GM18868 (cell line): ENCODE measurements around the gene SOX13.
"Not testable (repeated sequence)": the region's sequence is repeated elsewhere in the genome, so short reads cannot be mapped to it uniquely, and the experiment has no call there.

Experiments used
- ATAC-seq: cut with Tn5 transposase; IDR thresholded peaks from one replicate; pipeline ENCODE4 v1.9.1; 2021; ENCODE audit warnings: mild to moderate bottlenecking, moderate library complexity; ENCODE audit not compliant: unreplicated experiment

The SOX13 gene

DNA sequence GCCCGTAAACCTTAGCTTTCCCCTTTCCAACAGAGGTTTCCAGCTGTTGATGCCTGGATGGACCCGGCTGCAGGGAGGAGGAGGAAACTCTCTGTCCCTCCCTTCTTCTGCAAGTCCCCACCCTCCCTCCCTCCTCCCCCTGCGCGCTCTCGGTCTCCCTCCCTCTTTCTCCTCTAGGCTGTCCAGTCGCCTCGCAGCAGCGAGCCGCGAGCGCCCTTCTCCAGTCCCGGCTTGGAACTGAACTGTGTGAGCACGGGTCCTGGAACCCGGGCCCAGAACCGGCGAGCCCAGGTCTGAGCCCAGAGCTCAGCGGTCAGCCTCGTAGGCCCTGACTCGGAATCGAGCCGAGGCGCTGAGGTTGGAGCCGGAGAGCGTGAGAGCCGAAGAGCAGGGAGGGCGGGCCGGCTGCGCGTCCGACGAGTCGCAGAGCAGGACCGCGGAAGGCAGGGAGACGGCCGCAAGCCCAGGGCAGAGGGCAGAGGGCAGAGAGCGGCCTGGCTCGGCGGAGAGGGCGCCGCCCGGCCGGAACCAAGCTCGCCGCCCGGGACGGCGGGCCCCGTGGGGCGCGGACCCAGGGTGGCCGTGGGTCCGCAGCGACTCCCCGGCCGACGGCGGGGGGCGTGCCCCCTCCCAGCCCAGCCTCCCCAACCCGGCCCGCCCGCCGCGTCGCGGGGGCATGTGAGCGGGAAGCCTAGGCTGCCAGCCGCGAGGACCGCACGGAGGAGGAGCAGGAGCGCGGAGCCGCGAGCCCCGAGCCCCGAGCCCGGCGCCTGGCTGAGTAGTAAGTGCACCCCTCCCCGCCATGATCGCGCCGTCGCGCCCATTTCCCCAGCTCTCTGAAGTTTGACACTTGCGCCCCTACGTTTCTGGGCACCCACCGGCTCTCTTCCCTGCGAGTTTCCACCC is at the start of gene SOX13:
TSS of gene SOX13 (plus strand) at position 185 of the 906 bp plus-strand sequence. CDS start 39,801 bp downstream, outside the sequence.
- no peak for ATAC-seq

DNA sequence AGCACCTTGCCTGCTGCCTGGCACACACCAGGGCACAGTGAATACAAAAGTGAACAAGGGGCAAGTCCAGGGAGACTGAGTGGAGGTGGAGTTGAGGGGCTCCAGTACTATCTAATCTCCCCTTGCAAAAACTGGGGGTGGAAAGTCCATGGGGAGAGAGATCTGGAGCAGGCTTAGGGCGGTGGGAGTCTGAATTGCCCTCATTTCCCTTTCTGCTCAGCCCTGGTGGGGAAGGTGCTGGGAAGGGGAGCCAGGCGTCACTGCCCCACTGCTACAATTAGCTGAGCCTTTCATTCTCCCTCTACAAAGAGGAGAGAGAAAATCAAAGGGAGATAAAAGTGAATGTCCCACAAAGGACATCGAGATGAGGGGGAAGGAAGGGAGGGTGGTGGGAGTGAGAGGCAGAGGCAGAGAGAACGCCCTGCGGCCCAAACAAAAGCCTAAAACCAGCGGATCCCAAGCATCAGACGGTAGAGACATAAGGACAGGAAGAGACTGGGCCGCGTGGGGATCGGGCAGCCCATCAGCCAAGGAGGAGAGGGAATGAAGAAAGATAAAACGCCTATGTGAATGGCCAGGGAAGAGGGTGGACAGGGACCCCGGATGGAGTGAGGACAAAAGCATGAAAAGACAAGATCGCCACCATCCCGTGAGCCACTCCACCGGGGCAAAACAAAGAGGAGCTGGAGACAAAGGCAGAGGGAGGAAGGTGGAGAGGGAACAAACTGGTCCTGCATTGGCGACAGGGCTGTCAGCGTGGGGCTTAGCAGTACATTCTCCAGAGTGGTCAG is 46.8 kb upstream of the SOX13 start:
- ATAC-seq: no peak

GRCh38 chr1:204027446-204027845 is 45.5 kb upstream of the SOX13 start:
- no peak for ATAC-seq

DNA sequence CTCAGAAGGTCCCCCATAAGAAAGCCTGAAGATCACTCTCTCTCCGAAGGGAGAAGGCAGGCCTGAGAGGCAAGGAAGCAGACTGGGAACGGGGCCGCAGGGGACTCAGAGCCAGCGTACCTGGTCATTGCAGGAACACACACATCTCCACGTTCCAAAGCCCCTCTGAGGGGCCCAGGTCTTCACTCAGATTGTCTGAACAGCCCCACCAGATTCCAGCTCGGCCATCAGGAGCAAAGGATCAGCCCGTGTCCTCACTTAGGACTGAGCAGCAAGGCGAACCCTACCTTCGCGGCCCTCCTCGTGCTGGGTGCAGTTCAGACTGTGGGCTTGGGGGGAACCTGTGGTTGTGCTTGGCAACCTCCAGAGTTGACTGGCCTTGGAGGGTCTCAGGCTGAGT is 43.9 kb upstream of the SOX13 start:
- no peak for ATAC-seq

DNA sequence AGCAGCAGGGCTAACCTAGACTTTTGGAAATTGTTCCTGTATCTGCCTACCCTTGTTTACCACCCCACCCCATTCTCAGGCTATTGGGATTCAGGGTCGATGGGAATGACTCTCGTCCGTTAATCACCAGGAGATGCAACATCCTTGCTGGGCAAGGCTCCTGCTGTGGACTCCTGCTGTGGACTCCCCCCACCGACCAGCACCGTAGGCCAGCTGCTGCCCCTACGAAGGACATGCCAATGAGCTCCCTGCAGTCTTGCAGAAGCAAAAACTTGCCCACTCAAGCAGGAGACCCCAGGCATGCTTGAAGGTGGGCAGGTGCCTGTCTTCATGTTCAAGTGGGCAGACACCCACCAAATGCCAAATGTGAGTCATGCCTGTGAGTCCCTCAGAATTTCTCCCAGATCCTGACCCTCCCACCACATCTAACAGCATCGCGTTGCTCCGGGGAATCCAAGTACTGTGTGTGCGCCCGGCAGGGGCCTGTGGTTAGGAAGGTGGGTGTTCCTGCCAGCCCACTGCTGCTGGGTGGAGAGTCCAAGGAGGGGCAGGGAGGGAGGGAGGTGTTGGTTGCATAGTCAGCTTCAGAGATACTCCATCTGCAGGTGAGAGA is 41.7 kb upstream of the SOX13 start:
- no peak for ATAC-seq

GRCh38 chr1:204032642-204033235 is 40.2 kb upstream of the SOX13 start:
- ATAC-seq: no peak

DNA sequence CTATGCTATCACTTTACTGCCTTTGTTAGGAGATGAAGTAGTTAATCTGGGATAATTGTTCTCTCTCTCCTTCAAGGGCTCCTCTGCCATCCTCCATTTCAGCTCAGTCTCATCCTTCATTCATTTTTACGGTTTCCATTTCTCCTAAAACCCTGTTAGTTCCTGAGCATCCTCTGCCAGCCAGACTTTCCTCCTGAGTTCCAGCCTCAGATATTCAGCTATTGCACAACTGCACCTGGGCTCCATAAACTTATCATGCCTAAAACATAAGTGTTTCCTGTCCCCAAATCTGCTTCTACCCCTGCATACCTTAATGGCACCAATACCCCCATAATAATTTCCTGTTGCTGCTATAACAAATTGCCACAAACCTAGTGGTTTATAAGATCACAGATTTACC is 39.6 kb upstream of the SOX13 start:
- ATAC-seq: no peak

DNA sequence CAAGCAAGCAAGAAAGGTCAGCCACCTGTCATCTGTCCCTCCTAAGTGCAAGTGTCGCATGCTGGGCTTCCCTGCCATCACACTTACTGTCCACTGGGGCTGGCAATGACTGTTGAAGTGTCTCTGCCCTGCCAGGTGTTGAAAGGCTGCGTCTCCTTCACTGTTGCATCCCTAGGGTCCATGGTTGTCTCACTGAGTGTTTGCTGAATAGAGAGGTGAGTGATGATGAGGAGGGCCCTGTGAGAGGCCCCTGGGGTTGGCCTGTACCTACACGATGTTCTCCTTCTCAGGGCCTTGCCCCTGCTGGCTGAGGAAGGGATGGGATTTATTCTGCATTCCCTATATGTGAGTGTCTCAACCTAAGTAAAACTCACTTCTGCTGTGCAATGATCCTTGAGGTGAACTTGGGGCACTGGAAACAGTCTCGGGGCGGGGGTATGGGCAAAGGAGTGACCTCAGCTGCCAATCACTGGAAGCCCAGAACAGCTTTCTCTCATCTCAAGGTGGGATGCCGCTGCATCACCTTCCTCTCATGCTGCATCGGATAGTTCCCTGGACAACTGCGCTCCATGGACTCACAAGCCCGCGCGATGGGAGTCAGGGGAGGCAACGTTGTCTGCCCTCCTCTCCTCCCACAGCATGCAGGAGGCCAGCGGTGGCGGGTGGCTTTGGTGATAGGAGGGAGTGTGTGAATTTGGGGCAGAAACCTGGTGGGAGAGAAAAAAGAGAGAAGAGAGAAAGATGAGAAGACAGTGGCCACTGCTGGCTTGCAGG is 35.8 kb upstream of the SOX13 start:
- ATAC-seq: no peak

DNA sequence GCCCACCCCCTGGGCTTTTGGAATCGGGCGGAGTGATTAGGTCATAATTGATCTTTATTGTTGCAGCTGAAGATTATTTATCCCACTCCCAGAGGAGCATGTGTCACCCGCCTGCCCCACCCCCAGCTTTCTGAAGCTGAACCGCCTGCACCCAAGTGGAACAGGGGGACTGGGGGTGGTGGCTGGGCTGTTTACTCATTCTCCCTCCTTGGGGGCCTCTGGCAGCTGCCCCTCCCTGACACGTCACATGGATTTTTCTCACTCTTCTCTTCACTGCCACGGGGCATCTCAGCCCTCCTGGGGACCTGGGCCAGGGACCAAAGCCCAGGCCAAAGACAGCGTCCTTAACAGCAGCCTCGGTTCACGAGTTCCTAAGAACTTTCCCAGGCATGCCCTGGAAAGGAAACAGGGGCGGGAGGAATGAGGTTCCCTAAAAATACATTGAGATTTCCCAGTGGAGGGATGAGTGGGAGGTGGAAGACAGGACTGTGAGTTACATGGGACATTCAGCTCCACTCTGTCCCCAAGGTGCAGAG is 31.6 kb upstream of the SOX13 start:
- ATAC-seq: no peak

- no peak for ATAC-seq
Measured at GRCh38 chr1:204041803-204042505, 31.0 kb upstream of the SOX13 start.

DNA sequence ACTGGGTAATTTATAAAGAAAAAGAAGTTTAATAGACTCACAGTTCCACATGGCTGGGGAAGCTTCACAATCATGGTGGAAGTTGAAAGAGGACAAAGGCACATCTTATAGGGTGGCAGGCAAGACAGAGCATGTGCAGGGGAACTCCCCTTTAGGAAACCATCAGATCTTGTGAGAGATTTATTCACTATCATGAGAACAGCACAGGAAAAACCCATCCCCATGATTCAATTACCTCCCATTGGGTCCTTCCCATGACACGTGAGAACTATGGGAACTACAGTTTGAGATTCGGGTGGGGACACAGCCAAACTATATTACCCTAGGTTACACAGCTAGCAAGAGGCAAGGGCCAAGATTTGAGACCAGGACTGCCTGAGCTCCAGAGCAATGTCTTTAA is 30.4 kb upstream of the SOX13 start:
- ATAC-seq: no peak

GRCh38 chr1:204043680-204044079 is 29.2 kb upstream of the SOX13 start:
- no peak for ATAC-seq

GRCh38 chr1:204044448-204044847 is 28.5 kb upstream of the SOX13 start:
- no peak for ATAC-seq

DNA sequence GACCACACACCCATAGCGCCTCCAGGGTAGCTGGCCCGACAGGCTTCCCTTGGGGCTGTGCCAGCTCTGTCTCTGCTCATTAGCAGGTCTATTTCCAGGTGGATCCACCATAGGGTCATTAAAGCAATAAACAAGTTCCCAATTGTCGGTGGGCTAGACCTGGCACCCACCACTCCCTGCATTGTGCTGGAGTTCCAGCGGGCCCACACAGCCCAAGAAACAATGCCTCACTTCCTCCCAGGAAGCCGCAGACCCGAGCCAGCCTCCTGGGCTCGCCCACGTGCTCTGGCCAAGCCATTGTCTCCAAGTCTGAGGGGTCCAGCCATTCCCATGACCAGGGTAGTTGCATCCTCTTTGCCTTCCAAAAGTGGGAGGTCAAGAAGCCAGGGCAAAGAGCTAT is 27.5 kb upstream of the SOX13 start:
- no peak for ATAC-seq

DNA sequence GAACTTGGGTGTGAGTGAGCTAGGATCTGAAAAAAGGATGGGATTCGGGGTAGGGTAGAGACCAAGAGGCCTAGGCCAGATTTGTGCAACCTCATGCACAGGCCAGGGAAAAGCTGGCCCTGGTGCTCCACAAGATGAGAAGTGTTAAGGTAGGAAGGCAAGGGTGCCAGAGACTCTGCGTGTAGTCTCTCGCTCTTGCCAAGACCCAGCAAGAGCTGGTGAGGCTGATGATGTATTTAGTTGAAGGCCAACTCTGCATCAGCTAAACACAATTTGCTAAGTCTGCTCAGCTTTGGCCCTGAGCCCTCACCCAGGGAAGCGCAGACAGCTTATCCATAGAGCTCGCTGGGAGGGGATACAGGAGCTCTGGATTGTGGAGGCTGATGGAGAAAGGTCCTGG is 26.6 kb upstream of the SOX13 start:
- ATAC-seq: no peak

GRCh38 chr1:204048796-204049195 is 24.1 kb upstream of the SOX13 start:
- not testable (repeated sequence) for ATAC-seq

- no peak for ATAC-seq
Measured at GRCh38 chr1:204051258-204051657, 21.7 kb upstream of the SOX13 start.

DNA sequence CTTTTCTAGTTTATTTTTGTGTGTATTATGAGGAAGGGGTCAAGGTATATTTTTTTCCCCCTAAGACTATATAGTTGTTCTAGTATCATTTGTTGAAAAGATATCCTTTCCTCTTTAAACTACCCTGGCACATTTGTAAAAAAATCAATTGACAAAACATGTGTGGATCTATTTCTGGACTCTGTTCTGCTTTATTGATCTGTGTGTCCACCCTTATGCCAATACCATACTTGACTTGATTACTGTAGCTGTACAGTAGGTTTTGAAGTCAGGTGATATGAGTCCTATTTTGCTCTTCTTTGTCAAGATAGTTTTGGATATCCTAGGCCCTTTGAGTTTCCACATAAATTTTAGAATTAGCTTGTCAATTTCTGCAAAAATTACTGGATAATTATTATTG is 21.2 kb upstream of the SOX13 start:
- ATAC-seq: no peak

GRCh38 chr1:204053893-204054292 is 19.0 kb upstream of the SOX13 start:
- no peak for ATAC-seq

DNA sequence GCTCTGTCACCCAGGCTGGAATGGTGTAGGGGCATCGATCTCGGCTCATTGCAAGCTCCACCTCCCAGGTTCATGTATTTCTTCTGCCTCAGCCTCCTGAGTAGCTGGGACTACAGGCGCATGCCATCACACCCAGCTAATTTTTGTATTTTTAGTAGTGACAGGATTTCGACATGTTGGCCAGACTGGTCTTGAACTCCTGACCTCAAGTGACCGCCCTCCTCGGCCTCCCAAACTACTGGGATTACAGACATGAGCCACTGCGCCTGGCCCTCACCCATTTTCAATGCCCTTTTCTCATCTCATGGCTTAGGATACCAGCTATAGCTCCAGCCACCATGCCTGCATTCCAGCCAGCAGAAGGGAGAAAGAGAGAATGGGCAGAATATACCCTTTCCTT is 12.9 kb upstream of the SOX13 start:
- ATAC-seq: no peak
